ENCODE data around the gene TEKT5.

Gene TEKT5

GRCh38 chr16:10642964-10643363 lies 51.8 kb downstream of the TEKT5 start:
- H3K4me3 ChIP-seq (ENCODE audit: low read length): no peak overlapping the region
- no peak for TF ChIP-seq CTCF (conservative IDR thresholded peaks at IDR 0.05; ENCODE audit: low read length)
- no peak for DNase-seq (ENCODE audit: low read depth)

GRCh38 chr16:10641953-10642949 lies 52.5 kb downstream of the TEKT5 start:
- no peak for DNase-seq (ENCODE audit: low read depth)
- no peak overlapping the region for H3K4me3 ChIP-seq (ENCODE audit: low read length)
- TF ChIP-seq CTCF (conservative IDR thresholded peaks at IDR 0.05; ENCODE audit: low read length): no peak

GRCh38 chr16:10641555-10641952 lies 53.2 kb downstream of the TEKT5 start:
- H3K4me3 ChIP-seq (ENCODE audit: low read length): no peak overlapping the region
- no peak for DNase-seq (ENCODE audit: low read depth)
- TF ChIP-seq CTCF (conservative IDR thresholded peaks at IDR 0.05; ENCODE audit: low read length): no peak

- DNase-seq (ENCODE audit: low read depth): no peak
- TF ChIP-seq CTCF (conservative IDR thresholded peaks at IDR 0.05; ENCODE audit: low read length): no peak
Observed at GRCh38 chr16:10640934-10641333, 53.8 kb downstream of the TEKT5 start.

GRCh38 chr16:10638101-10638500 lies 56.6 kb downstream of the TEKT5 start:
- no peak overlapping the region for H3K4me3 ChIP-seq (ENCODE audit: low read length)
- no peak for TF ChIP-seq CTCF (conservative IDR thresholded peaks at IDR 0.05; ENCODE audit: low read length)

More at GRCh38 chr16:10640934-10641333, 53.8 kb downstream of the TEKT5 start:
- no peak overlapping the region for H3K4me3 ChIP-seq (ENCODE audit: low read length)

GRCh38 chr16:10637337-10638037 lies 57.2 kb downstream of the TEKT5 start:
- no peak overlapping the region for H3K4me3 ChIP-seq (ENCODE audit: low read length)
- no peak for DNase-seq (ENCODE audit: low read depth)
- TF ChIP-seq CTCF (conservative IDR thresholded peaks at IDR 0.05; ENCODE audit: low read length): no peak

More at GRCh38 chr16:10638101-10638500, 56.6 kb downstream of the TEKT5 start:
- no peak for DNase-seq (ENCODE audit: low read depth)

Measured in AG10803 (cell line).